ENCODE data around the gene ZNF649. TPM values are rescaled to one million over a fixed set of nuclear protein-coding genes. Genes with fewer than 3 reads are reported as not detected.
A peak's percentile ranks its signal among the peaks of the same experiment; 100 is the strongest.

Gene ZNF649
- total and polyA plus RNA-seq, 2 of the 13 experiments (the other 11 are each of a cell fraction or from before 2014, with no cell fraction given), result 3.0 to 13.4 TPM

GRCh38 chr19:51904331-51905165 is at the start of gene ZNF649 (continued):
- TF ChIP-seq SALL1 (CRISPR knock-in tag; IDR thresholded peaks at IDR 0.05) (peak; percentile 73), FOSL2 (CRISPR knock-in tag; IDR thresholded peaks at IDR 0.05) (peak; percentile 46), ZNF260 (CRISPR knock-in tag; IDR thresholded peaks at IDR 0.05; ENCODE audit: borderline replicate concordance, low read depth) (no peak), ZNF234 (CRISPR knock-in tag; conservative IDR thresholded peaks at IDR 0.05) (no peak), SMARCC2 (IDR thresholded peaks at IDR 0.05) (no peak), MXI1 (IDR thresholded peaks at IDR 0.05; ENCODE audit: borderline replicate concordance, low read depth, low read length) (peak; percentile 67; the same call in 1 of the 3 replicates), RNF219 (CRISPR knock-in tag; IDR thresholded peaks at IDR 0.05) (no peak), ZNF607 (CRISPR knock-in tag; IDR thresholded peaks at IDR 0.05; ENCODE audit: borderline replicate concordance) (no peak), KLF15 (CRISPR knock-in tag; IDR thresholded peaks at IDR 0.05; ENCODE audit: borderline replicate concordance) (no peak), GTF3A (CRISPR knock-in tag; conservative IDR thresholded peaks at IDR 0.05) (peak; percentile 84; the same call in 1 of the 2 replicates), ZNF251 (CRISPR knock-in tag; IDR thresholded peaks at IDR 0.05) (0 out of 2 replicates have a peak, but pooled peaks have one; percentile 42), ZNF343 (CRISPR knock-in tag; IDR thresholded peaks at IDR 0.05) (0 out of 2 replicates have a peak, but pooled peaks have one; percentile 17), KDM5B (CRISPR knock-in tag; IDR thresholded peaks at IDR 0.05; ENCODE audit: borderline replicate concordance) (no peak), LRRFIP1 (CRISPR knock-in tag; conservative IDR thresholded peaks at IDR 0.05) (no peak)
